Left lung (tissue), 10 donors: ENCODE results near the gene PPIL6. TPM values are rescaled to one million over a fixed set of nuclear protein-coding genes. Genes with fewer than 3 reads are reported as not detected.

Source experiments
- ATAC-seq: fragments of 200-7000 bp; cut with Tn5 transposase; one replicate; pipeline ENCODE4 v1.9.1; 2020; ENCODE audit warnings: moderate library complexity
- DNase-seq, 4 donors: peaks; one replicate each; pipeline ENCODE4 v3.0.0-alpha.2; 2013 to 2020
- H3K27ac ChIP-seq, 2 donors: fragments of 200-600 bp; sonication (generic) in 1 of 2; one replicate each; pipeline versions ENCODE4 v1.5.0 to v1.8.0; 2020 to 2021
- H3K27me3 ChIP-seq, 2 donors: fragments of 200-600 bp; sonication (generic) in 1 of 2; one replicate each; pipeline versions ENCODE4 v1.5.0 to v1.8.0; 2020 to 2021
- H3K36me3 ChIP-seq, 2 donors: fragments of 200-600 bp; sonication (generic) in 1 of 2; one replicate each; pipeline versions ENCODE4 v1.5.0 to v1.8.0; 2020 to 2021
- H3K4me1 ChIP-seq, 2 donors: fragments of 200-600 bp; one replicate each; pipeline ENCODE4 v1.8.0; 2021
- H3K4me3 ChIP-seq, 2 donors: fragments of 200-600 bp; sonication (generic) in 1 of 2; one replicate each; pipeline versions ENCODE4 v1.5.0 to v1.8.0; 2020 to 2021; ENCODE audit warnings: mild to moderate bottlenecking in 1 of 2
- H3K9me3 ChIP-seq, 2 donors: fragments of 200-600 bp; sonication (generic) in 1 of 2; one replicate each; pipeline versions ENCODE4 v1.5.0 to v1.8.0; 2020 to 2021
- CTCF ChIP-seq, 2 donors: fragments of 200-600 bp; sonication (generic) in 1 of 2; IDR thresholded peaks; one replicate each; pipeline versions ENCODE4 v1.5.0 to v1.8.0; 2021; ENCODE audit warnings: antibody characterized with exemption in 2 of 2
- intact Hi-C, 2 donors: fragments of 100-400 bp; cut with DNase I; formaldehyde crosslinking; loops; one replicate each; pipeline versions ENCODE4 v1.11.2 to v1.14.2; 2022
- polyA plus RNA-seq, 6 donors: library from polyadenylated mRNA; unstranded; fragments of 120-200 nt; gene quantifications; one replicate each; pipeline ENCODE4 v1.2.1, GENCODE V29; 2013; ENCODE audit not compliant: insufficient read length in 6 of 6
- total RNA-seq, 2 donors: library from RNA; stranded (reverse); fragmentation: NEBNext Ultra II Directional; extraction: Animal tissue kit (Norgen Biotek cat#: 25700); gene quantifications; one replicate each; pipeline ENCODE4 v1.2.1, GENCODE V29; 2021
- donor health status: DM: no; HTN: yes; CAD: no.
- donor health status: DM: no; HTN: no; CAD: no.

Gene PPIL6
- total and polyA plus RNA-seq, 8 donors, result 4.5 to 15.1 (median 9.9) TPM

- Histone ChIP-seq H3K4me3 (no peak overlapping the region), H3K9me3 (no peaks in the 10 kb centered on the region), H3K4me1 (peaks cover 12 to 51% of the 10 kb centered on the region in 2 donors), H3K36me3 (no peaks in the 10 kb centered on the region), H3K27ac (no peak overlapping the region), H3K27me3 (no peaks in the 10 kb centered on the region)
- no peak for TF ChIP-seq CTCF (IDR thresholded peaks at IDR 0.05)
- ATAC-seq, result no peak
- DNase-seq, result no peak
- intact Hi-C loops, result no loop called here
Measured at GRCh38 chr6:109347779-109348178, 92.6 kb downstream of the PPIL6 start.

DNA sequence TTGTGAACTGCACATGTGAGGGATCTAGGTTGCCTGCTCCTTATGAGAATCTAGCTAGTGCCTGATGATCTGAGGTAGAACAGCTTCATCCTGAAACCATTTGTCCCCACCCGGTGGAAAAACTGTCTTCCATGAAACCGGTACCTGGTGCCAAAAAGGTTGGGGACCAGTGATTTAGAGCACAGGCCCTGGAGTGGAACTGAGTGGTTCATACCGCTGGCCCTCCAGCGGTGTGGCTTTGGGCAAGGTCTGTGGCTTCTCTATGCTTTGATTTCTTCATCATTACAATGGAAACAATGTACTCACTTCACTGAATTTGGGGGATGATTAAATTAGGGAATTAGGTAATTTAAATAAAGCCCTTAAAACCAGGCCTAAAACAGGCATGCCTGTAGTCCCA is 94.4 kb downstream of the PPIL6 start:
- no peak overlapping the region for H3K4me3 ChIP-seq
- peaks cover 4 to 33% of the 10 kb centered on the region in 2 donors for H3K4me1 ChIP-seq
- DNase-seq (no peak), ATAC-seq (no peak)
- H3K36me3 ChIP-seq, result no peaks in the 10 kb centered on the region
- no peak for TF ChIP-seq CTCF (IDR thresholded peaks at IDR 0.05)
- no peak overlapping the region for H3K27ac ChIP-seq
- no peaks in the 10 kb centered on the region for H3K27me3 ChIP-seq
- intact Hi-C loops, result no loop called here
- H3K9me3 ChIP-seq, result no peaks in the 10 kb centered on the region

DNA sequence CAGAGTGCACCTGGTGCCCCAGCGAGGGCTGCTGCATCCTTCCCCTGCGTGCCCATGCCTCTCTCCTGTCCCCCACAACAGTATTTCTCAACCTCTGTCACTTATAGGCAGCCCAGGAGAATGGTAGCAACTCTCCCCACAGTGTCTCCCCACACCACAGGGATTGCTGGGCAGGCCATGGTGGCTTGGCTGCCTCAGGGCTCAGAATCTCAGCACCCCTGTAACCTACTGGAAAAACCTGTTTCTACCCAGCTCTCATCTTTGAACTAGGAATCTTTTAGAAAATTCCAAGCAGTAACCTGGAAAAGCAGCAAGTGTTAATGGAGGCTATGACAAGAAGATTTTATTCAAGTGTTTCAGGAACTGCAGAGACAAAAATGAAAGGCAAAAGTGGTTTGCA is 96.2 kb downstream of the PPIL6 start:
- no peak for TF ChIP-seq CTCF (IDR thresholded peaks at IDR 0.05)
- no peak overlapping the region for H3K4me3 ChIP-seq
- H3K4me1 ChIP-seq, result peaks cover 0 to 16% of the 10 kb centered on the region in 2 donors
- no peaks in the 10 kb centered on the region for H3K9me3 ChIP-seq
- no peak overlapping the region for H3K27ac ChIP-seq
- DNase-seq, result peak in 1 of 4 donors; percentile 56
- H3K27me3 ChIP-seq, result no peaks in the 10 kb centered on the region
- intact Hi-C loops, result no loop called here
- ATAC-seq, result peak; percentile 36
- H3K36me3 ChIP-seq, result no peaks in the 10 kb centered on the region

DNA sequence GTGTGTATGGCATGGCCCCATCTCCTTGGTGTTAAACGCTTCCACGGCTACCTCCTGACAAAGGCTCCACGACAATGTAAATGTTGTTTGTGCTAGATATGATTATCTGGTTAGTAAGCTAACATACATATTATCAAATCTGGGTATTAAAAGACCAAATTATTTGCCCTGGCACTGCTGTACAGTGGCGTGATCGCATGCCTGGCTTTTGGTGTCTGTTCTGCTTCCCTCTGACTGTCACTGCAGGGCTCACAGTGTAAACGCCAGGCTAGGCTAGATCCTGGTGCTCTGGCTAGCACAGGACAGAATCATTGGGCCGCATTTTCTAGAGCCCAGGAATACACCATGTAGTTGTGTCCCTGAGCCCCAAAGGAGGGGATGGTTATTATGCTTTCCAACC is 96.9 kb downstream of the PPIL6 start:
- Histone ChIP-seq H3K4me1 (peaks cover 0 to 11% of the 10 kb centered on the region in 2 donors), H3K4me3 (no peak overlapping the region), H3K9me3 (no peaks in the 10 kb centered on the region), H3K27ac (no peak overlapping the region), H3K36me3 (no peaks in the 10 kb centered on the region), H3K27me3 (no peaks in the 10 kb centered on the region)
- ATAC-seq (no peak), DNase-seq (no peak)
- intact Hi-C loops, result no loop called here
- TF ChIP-seq CTCF (IDR thresholded peaks at IDR 0.05), result no peak

GRCh38 chr6:109342911-109343310 is 97.5 kb downstream of the PPIL6 start:
- Histone ChIP-seq H3K4me3 (no peak overlapping the region), H3K4me1 (peaks cover 0 to 5% of the 10 kb centered on the region in 2 donors), H3K27ac (no peak overlapping the region), H3K36me3 (no peaks in the 10 kb centered on the region), H3K9me3 (no peaks in the 10 kb centered on the region), H3K27me3 (no peaks in the 10 kb centered on the region)
- no peak for DNase-seq
- no peak for ATAC-seq
- TF ChIP-seq CTCF (IDR thresholded peaks at IDR 0.05), result no peak
- intact Hi-C loops, result no loop called here
